Upper lobe of right lung (tissue), 1 donor: ENCODE results near the gene SMCO1. TPM values are rescaled to one million over a fixed set of nuclear protein-coding genes. Genes with fewer than 3 reads are reported as not detected.
"Not testable (repeated sequence)": the region's sequence is repeated elsewhere in the genome, so short reads cannot be mapped to it uniquely, and the experiment has no call there.

Source experiments
- ATAC-seq: fragments of 200-7000 bp; cut with Tn5 transposase; one replicate; pipeline ENCODE4 v1.9.1; 2020; ENCODE audit warnings: mild to moderate bottlenecking, moderate library complexity
- DNase-seq: peaks from one replicate; pipeline ENCODE4 v3.0.0-alpha.2; 2020
- H3K27ac ChIP-seq: fragments of 200-600 bp; one replicate; pipeline ENCODE4 v1.8.0; 2022
- H3K27me3 ChIP-seq: fragments of 200-600 bp; one replicate; pipeline ENCODE4 v1.8.0; 2022; ENCODE audit warnings: mild to moderate bottlenecking
- H3K36me3 ChIP-seq: fragments of 200-600 bp; one replicate; pipeline ENCODE4 v1.8.0; 2022
- H3K4me1 ChIP-seq: fragments of 200-600 bp; one replicate; pipeline ENCODE4 v1.8.0; 2022
- H3K4me3 ChIP-seq: fragments of 200-600 bp; one replicate; pipeline ENCODE4 v1.8.0; 2022; ENCODE audit warnings: mild to moderate bottlenecking
- H3K9me3 ChIP-seq: fragments of 200-600 bp; one replicate; pipeline ENCODE4 v1.8.0; 2022
- CTCF ChIP-seq: fragments of 200-600 bp; IDR thresholded peaks from one replicate; pipeline ENCODE4 v1.8.0; 2022; ENCODE audit warnings: antibody characterized with exemption
- intact Hi-C: fragments of 100-400 bp; cut with DNase I; formaldehyde crosslinking; loops from one replicate; pipeline ENCODE4 v1.11.0; 2022
- total RNA-seq: library from RNA; stranded (reverse); fragmentation: NEBNext Ultra II Directional; extraction: Animal tissue kit (Norgen Biotek cat#: 25700); gene quantifications from one replicate; pipeline ENCODE4 v1.2.1, GENCODE V29; 2021
- donor health status: DM: no; HTN: yes; CAD: no; lungs with severe emphysema.

The SMCO1 gene
- total RNA-seq, 1 donor from 2014 or later, result not detected

GRCh38 chr3:196555295-196555694 is 40.1 kb upstream of the SMCO1 start:
- Histone ChIP-seq H3K4me1 (no peaks in the 10 kb centered on the region), H3K4me3 (no peak overlapping the region), H3K27ac (no peak overlapping the region), H3K36me3 (peaks cover 23% of the 10 kb centered on the region), H3K27me3 (no peaks in the 10 kb centered on the region), H3K9me3 (no peaks in the 10 kb centered on the region)
- no peak for TF ChIP-seq CTCF
- intact Hi-C loops, result no loop called here
- ATAC-seq (no peak), DNase-seq (no peak)

GRCh38 chr3:196554205-196554604 is 39.1 kb upstream of the SMCO1 start:
- peaks cover 13% of the 10 kb centered on the region for H3K36me3 ChIP-seq
- H3K27ac ChIP-seq, result no peak overlapping the region
- H3K4me1 ChIP-seq, result no peaks in the 10 kb centered on the region
- DNase-seq (no peak), ATAC-seq (peak; percentile 61)
- H3K27me3 ChIP-seq, result no peaks in the 10 kb centered on the region
- no peaks in the 10 kb centered on the region for H3K9me3 ChIP-seq
- TF ChIP-seq CTCF, result no peak
- intact Hi-C loops, result no loop called here
- H3K4me3 ChIP-seq, result no peak overlapping the region

- DNase-seq (no peak), ATAC-seq (no peak)
- intact Hi-C loops, result no loop called here
- H3K27ac ChIP-seq, result no peak overlapping the region
- H3K9me3 ChIP-seq, result no peaks in the 10 kb centered on the region
- H3K4me3 ChIP-seq, result no peak overlapping the region
- H3K4me1 ChIP-seq, result no peaks in the 10 kb centered on the region
- peaks cover 11% of the 10 kb centered on the region for H3K36me3 ChIP-seq
- H3K27me3 ChIP-seq, result no peaks in the 10 kb centered on the region
- no peak for TF ChIP-seq CTCF
Observed at GRCh38 chr3:196553551-196553950, 38.4 kb upstream of the SMCO1 start.

GRCh38 chr3:196552253-196552652 is 37.1 kb upstream of the SMCO1 start:
- no peaks in the 10 kb centered on the region for H3K4me1 ChIP-seq
- no peak for TF ChIP-seq CTCF
- H3K36me3 ChIP-seq, result peaks cover 11% of the 10 kb centered on the region
- DNase-seq (no peak), ATAC-seq (no peak)
- intact Hi-C loops, result no loop called here
- H3K27me3 ChIP-seq, result no peaks in the 10 kb centered on the region
- no peaks in the 10 kb centered on the region for H3K9me3 ChIP-seq
- no peak overlapping the region for H3K4me3 ChIP-seq
- no peak overlapping the region for H3K27ac ChIP-seq

- DNase-seq, H3K4me3 ChIP-seq, H3K4me1 ChIP-seq, ATAC-seq, H3K27me3 ChIP-seq, H3K9me3 ChIP-seq, intact Hi-C loops, H3K27ac ChIP-seq: not testable (repeated sequence)
- peaks cover 11% of the 10 kb centered on the region for H3K36me3 ChIP-seq
Observed at GRCh38 chr3:196550172-196550571, 35.0 kb upstream of the SMCO1 start.

GRCh38 chr3:196549312-196549711 is 34.2 kb upstream of the SMCO1 start:
- H3K27me3 ChIP-seq, H3K27ac ChIP-seq, H3K9me3 ChIP-seq, H3K4me3 ChIP-seq, H3K36me3 ChIP-seq, DNase-seq, intact Hi-C loops, H3K4me1 ChIP-seq, ATAC-seq: not testable (repeated sequence)

- intact Hi-C loops, result no loop called here
- H3K27ac ChIP-seq, result no peak overlapping the region
- no peak for TF ChIP-seq CTCF
- ATAC-seq (no peak), DNase-seq (no peak)
- no peaks in the 10 kb centered on the region for H3K36me3 ChIP-seq
- no peaks in the 10 kb centered on the region for H3K27me3 ChIP-seq
- H3K9me3 ChIP-seq, result no peaks in the 10 kb centered on the region
- no peak overlapping the region for H3K4me3 ChIP-seq
- H3K4me1 ChIP-seq, result no peaks in the 10 kb centered on the region
Observed at GRCh38 chr3:196547067-196547466, 31.9 kb upstream of the SMCO1 start.
